Fibroblast of lung (primary cell): ENCODE results near the gene NLRC5.

Experiments used
- EZH2 ChIP-seq: IDR thresholded peaks from 2 replicates; pipeline ENCODE4 v1.5.1; 2012; ENCODE audit warnings: low read length, control low read depth, mild to moderate bottlenecking; ENCODE audit errors: missing control alignments
- TF ChIP-seq, protein P1 (sequence below), 2 donors: IDR thresholded peaks in 1 of 2; conservative IDR thresholded peaks in 1 of 2; 1 replicate in 1 of 2; 2 replicates in 1 of 2; pipeline ENCODE4 v1.5.1; 2011 to 2012; ENCODE audit warnings: low read length in 2 of 2, control low read depth in 1 of 2, inconsistent platforms in 1 of 2, low read depth in 1 of 2, mild to moderate bottlenecking in 1 of 2

DNA sequence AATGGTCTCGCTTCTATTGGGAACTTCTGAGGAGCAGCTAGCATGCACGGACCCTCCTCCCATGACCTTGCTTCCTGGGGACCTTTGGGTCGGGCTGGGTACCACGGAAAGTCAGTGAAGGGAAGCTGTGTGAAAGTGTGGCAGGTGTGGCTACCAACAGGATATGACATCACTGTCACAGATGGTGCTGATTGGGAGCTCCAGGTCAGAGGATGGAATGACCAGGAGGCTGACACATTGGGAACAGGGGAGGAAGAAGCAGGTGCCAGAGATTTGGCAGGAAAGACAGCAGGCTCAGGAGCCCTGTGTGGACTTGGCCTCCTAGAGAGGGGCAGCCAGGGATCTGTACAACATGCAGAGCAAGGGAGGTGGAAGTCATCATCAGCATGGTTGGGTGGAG is 137.1 kb downstream of the NLRC5 start:
- TF ChIP-seq, protein P1, sequence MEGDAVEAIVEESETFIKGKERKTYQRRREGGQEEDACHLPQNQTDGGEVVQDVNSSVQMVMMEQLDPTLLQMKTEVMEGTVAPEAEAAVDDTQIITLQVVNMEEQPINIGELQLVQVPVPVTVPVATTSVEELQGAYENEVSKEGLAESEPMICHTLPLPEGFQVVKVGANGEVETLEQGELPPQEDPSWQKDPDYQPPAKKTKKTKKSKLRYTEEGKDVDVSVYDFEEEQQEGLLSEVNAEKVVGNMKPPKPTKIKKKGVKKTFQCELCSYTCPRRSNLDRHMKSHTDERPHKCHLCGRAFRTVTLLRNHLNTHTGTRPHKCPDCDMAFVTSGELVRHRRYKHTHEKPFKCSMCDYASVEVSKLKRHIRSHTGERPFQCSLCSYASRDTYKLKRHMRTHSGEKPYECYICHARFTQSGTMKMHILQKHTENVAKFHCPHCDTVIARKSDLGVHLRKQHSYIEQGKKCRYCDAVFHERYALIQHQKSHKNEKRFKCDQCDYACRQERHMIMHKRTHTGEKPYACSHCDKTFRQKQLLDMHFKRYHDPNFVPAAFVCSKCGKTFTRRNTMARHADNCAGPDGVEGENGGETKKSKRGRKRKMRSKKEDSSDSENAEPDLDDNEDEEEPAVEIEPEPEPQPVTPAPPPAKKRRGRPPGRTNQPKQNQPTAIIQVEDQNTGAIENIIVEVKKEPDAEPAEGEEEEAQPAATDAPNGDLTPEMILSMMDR (conservative IDR thresholded peaks at IDR 0.05 in 1 of 2, IDR thresholded peaks at IDR 0.05 in 1 of 2; ENCODE audit: low read depth in 1 of 2, low read length in 2 of 2): no peak
- TF ChIP-seq EZH2: no peak
